GM23338 (cell line): Measurements from ENCODE around the gene OLFM1. TPM values are rescaled to one million over a fixed set of nuclear protein-coding genes. Genes with fewer than 3 reads are reported as not detected.

ENCODE experiments used
- ATAC-seq: fragments of 200-7000 bp; cut with Tn5 transposase; 3 replicates; pipeline ENCODE4 v1.9.1; 2020
- DNase-seq: peaks from one replicate; pipeline ENCODE4 v3.0.0-alpha.2; 2015; ENCODE audit warnings: low spot score
- H2AFZ ChIP-seq: fragments of 200-600 bp; sonication (generic); 2 replicates; pipeline ENCODE4 v1.8.0; 2016; ENCODE audit warnings: antibody characterized with exemption, mild to moderate bottlenecking, moderate library complexity
- H3F3A ChIP-seq: fragments of 200-600 bp; sonication (generic); replicated peaks from 2 replicates; pipeline ENCODE4 v1.8.0; 2017; ENCODE audit warnings: antibody characterized with exemption, mixed run types, low read depth
- H3K27ac ChIP-seq: fragments of 200-600 bp; sonication (generic); 2 replicates; pipeline ENCODE4 v1.6.1; 2016; ENCODE audit warnings: low read depth
- H3K27me3 ChIP-seq: fragments of 200-600 bp; sonication (generic); 2 replicates; pipeline ENCODE4 v1.8.0; 2016; ENCODE audit warnings: mild to moderate bottlenecking, mixed run types, moderate library complexity; ENCODE audit not compliant: insufficient read depth
- H3K36me3 ChIP-seq: fragments of 200-600 bp; sonication (generic); 2 replicates; pipeline ENCODE4 v1.8.0; 2016; ENCODE audit warnings: mild to moderate bottlenecking; ENCODE audit not compliant: insufficient read depth
- H3K4me1 ChIP-seq: fragments of 200-600 bp; sonication (generic); 2 replicates; pipeline ENCODE4 v1.8.0; 2016; ENCODE audit warnings: mild to moderate bottlenecking, moderate library complexity; ENCODE audit not compliant: insufficient read depth
- H3K4me2 ChIP-seq: fragments of 200-600 bp; sonication (generic); 2 replicates; pipeline ENCODE4 v1.7.1; 2017; ENCODE audit warnings: mixed run types
- H3K4me3 ChIP-seq: fragments of 200-600 bp; sonication (generic); 2 replicates; pipeline ENCODE4 v1.6.1; 2016; ENCODE audit warnings: mixed run types
- H3K79me2 ChIP-seq: fragments of 200-600 bp; sonication (generic); replicated peaks from 2 replicates; pipeline ENCODE4 v1.8.0; 2017; ENCODE audit warnings: mild to moderate bottlenecking; ENCODE audit not compliant: insufficient read depth
- H3K9me2 ChIP-seq: fragments of 200-600 bp; sonication (generic); 2 replicates; pipeline ENCODE4 v1.8.0; 2017; ENCODE audit not compliant: insufficient read depth
- H4K20me1 ChIP-seq: fragments of 200-600 bp; sonication (generic); replicated peaks from 2 replicates; pipeline ENCODE4 v1.8.0; 2017; ENCODE audit warnings: mild to moderate bottlenecking; ENCODE audit not compliant: insufficient read depth
- H3K27ac Mint-ChIP-seq: 2 replicates; pipeline ENCODE4 v1.8.0; 2020; ENCODE audit warnings: inconsistent platforms, mild to moderate bottlenecking, moderate library complexity, mixed read lengths
- H3K27me3 Mint-ChIP-seq: 3 replicates; pipeline ENCODE4 v1.8.0; 2022; ENCODE audit warnings: low read depth, mild to moderate bottlenecking, moderate library complexity, mixed read lengths, inconsistent platforms; ENCODE audit not compliant: insufficient read depth, poor library complexity
- H3K36me3 Mint-ChIP-seq: 3 replicates; pipeline ENCODE4 v1.8.0; 2021; ENCODE audit warnings: low read depth, mild to moderate bottlenecking, inconsistent platforms, moderate library complexity, mixed read lengths
- H3K4me1 Mint-ChIP-seq: 3 replicates; pipeline ENCODE4 v1.8.0; 2020; ENCODE audit warnings: mild to moderate bottlenecking, inconsistent platforms, mixed read lengths
- H3K4me3 Mint-ChIP-seq: 3 replicates; pipeline ENCODE4 v1.8.0; 2021; ENCODE audit warnings: moderate library complexity, mild to moderate bottlenecking, inconsistent platforms, mixed read lengths
- H3K9me3 Mint-ChIP-seq: 3 replicates; pipeline ENCODE4 v1.8.0; 2020; ENCODE audit warnings: moderate library complexity, mild to moderate bottlenecking, inconsistent platforms, mixed read lengths
- CREB1 ChIP-seq: fragments of 250-450 bp; sonication (Bioruptor Pico); IDR thresholded peaks from 2 replicates; pipeline ENCODE4 v1.5.0; 2020; ENCODE audit warnings: low read depth, mild to moderate bottlenecking, moderate library complexity
- CTCF ChIP-seq, 2 experiments: fragments of 200-600 bp in 1 of 2; sonication (generic) in 1 of 2; conservative IDR thresholded peaks; 2 replicates each; pipeline versions ENCODE4 v1.5.1 to v1.6.1; 2016 to 2017; ENCODE audit warnings: antibody characterized with exemption in 2 of 2, low read depth in 2 of 2, mild to moderate bottlenecking in 2 of 2, moderate library complexity in 1 of 2
- ETS1 ChIP-seq: IDR thresholded peaks from 2 replicates; pipeline ENCODE4 v1.6.1; 2016; ENCODE audit warnings: antibody characterized with exemption
- EZH2 ChIP-seq: fragments of 200-600 bp; sonication (generic); IDR thresholded peaks from one replicate; pipeline ENCODE4 v1.8.0; 2017; ENCODE audit warnings: antibody characterized with exemption, mild to moderate bottlenecking, low read depth; ENCODE audit not compliant: unreplicated experiment
- EZH2phosphoT487 ChIP-seq: fragments of 200-600 bp; sonication (generic); IDR thresholded peaks from one replicate; pipeline ENCODE4 v1.8.1; 2018; ENCODE audit warnings: antibody characterized with exemption; ENCODE audit not compliant: unreplicated experiment
- JUNB ChIP-seq: IDR thresholded peaks from one replicate; pipeline ENCODE4 v1.6.1; 2016; ENCODE audit warnings: antibody characterized with exemption; ENCODE audit not compliant: unreplicated experiment
- NANOG ChIP-seq: IDR thresholded peaks from 2 replicates; pipeline ENCODE4 v1.6.1; 2016; ENCODE audit warnings: antibody characterized with exemption, borderline replicate concordance
- POLR2AphosphoS5 ChIP-seq: IDR thresholded peaks from 2 replicates; pipeline ENCODE4 v1.6.1; 2016; ENCODE audit warnings: antibody characterized with exemption, low read depth
- REST ChIP-seq: IDR thresholded peaks from one replicate; pipeline ENCODE4 v1.6.1; 2018; ENCODE audit warnings: antibody characterized with exemption; ENCODE audit not compliant: unreplicated experiment
- STAT1 ChIP-seq: IDR thresholded peaks from one replicate; pipeline ENCODE4 v1.6.1; 2016; ENCODE audit warnings: antibody characterized with exemption; ENCODE audit not compliant: unreplicated experiment
- ZNF114 ChIP-seq: fragments of 250-450 bp; sonication (Bioruptor Pico); IDR thresholded peaks from 2 replicates; pipeline ENCODE4 v1.5.0; 2020; ENCODE audit warnings: mild to moderate bottlenecking, moderate library complexity
- ZNF331 ChIP-seq: fragments of 250-450 bp; sonication (Bioruptor Pico); IDR thresholded peaks from 2 replicates; pipeline ENCODE4 v1.5.0; 2020; ENCODE audit warnings: low read depth, mild to moderate bottlenecking, moderate library complexity
- ZNF462 ChIP-seq: fragments of 250-450 bp; sonication (Bioruptor Pico); IDR thresholded peaks from 2 replicates; pipeline ENCODE4 v1.5.0; 2020; ENCODE audit warnings: mild to moderate bottlenecking, moderate library complexity
- polyA plus RNA-seq: library from polyadenylated mRNA; unstranded; fragments of >200 nt; fragmentation: Nextera tagmentation; extraction: Ambion mirVana; gene quantifications from 2 replicates; pipeline ENCODE4 v1.2.1, GENCODE V29; 2016
- total RNA-seq: library from RNA; depleted of rRNA; stranded (reverse); fragments of >200 nt; shearing (Covaris generic); gene quantifications from 2 replicates; pipeline ENCODE4 v1.2.3, GENCODE V29; 2014

OLFM1 gene
- total and polyA plus RNA-seq, 2 experiments from 2014 or later = 20.6 to 40.1 TPM

GRCh38 chr9:135136991-135137832 lies 49.7 kb downstream of the OLFM1 start:
- Mint-ChIP-seq H3K27me3 (peaks cover 11% of the 10 kb centered on the region), H3K27ac (peak overlapping the region; percentile 75), H3K9me3 (peaks cover 19% of the 10 kb centered on the region), H3K4me3 (no peak overlapping the region), H3K4me1 (peaks cover 10% of the 10 kb centered on the region), H3K36me3 (peaks cover 13% of the 10 kb centered on the region; the same call in 2 of the 3 replicates)
- H3K4me2 ChIP-seq = 0 out of 2 replicates have a peak overlapping the region, but pooled peaks have one; percentile 26
- H2AFZ ChIP-seq = peak overlapping the region; percentile 52; the same call in 1 of the 2 replicates
- DNase-seq (peak; percentile 45), ATAC-seq (peak; percentile 63)
- H3K79me2 ChIP-seq = no peaks in the 10 kb centered on the region
- H3K36me3 ChIP-seq = no peaks in the 10 kb centered on the region
- no peaks in the 10 kb centered on the region for H3K4me1 ChIP-seq
- no peaks in the 10 kb centered on the region for H3F3A ChIP-seq
- no peak overlapping the region for H3K4me3 ChIP-seq
- 0 out of 2 replicates have a peak, but pooled peaks cover 2% of the 10 kb centered on the region for H3K9me2 ChIP-seq
- no peak overlapping the region for H3K27ac ChIP-seq
- TF ChIP-seq ZNF114 (CRISPR knock-in tag) (no peak), CREB1 (CRISPR knock-in tag) (no peak), EZH2 (no peak), ETS1 (no peak), REST (no peak), EZH2phosphoT487 (no peak), ZNF462 (CRISPR knock-in tag) (no peak), NANOG (no peak), STAT1 (no peak), CTCF (conservative IDR thresholded peaks at IDR 0.05; ENCODE audit: low read depth in 2 of 2) (no peak), JUNB (no peak), POLR2AphosphoS5 (no peak), ZNF331 (CRISPR knock-in tag) (no peak)
- no peaks in the 10 kb centered on the region for H4K20me1 ChIP-seq
- no peaks in the 10 kb centered on the region for H3K27me3 ChIP-seq
